Stimulated activated CD8-positive, alpha-beta memory T cell treated with anti-CD3 and anti-CD28 coated beads, Interleukin-12 subunit alpha, Interleukin-12 subunit beta, amount 100 ng/mL, for 24 hours (primary cell): ENCODE data around the gene IL4R.
"Not testable (repeated sequence)": the region's sequence is repeated elsewhere in the genome, so short reads cannot be mapped to it uniquely, and the experiment has no call there.

Experiments used
- DNase-seq: peaks from one replicate; pipeline ENCODE4 v3.0.0-alpha.2; 2020; ENCODE audit errors: extremely low read depth

Gene IL4R

GRCh38 chr16:27288313-27288712, 25.5 kb upstream of the IL4R start:
- DNase-seq: not testable (repeated sequence)

- DNase-seq: no peak
These were observed 24.1 kb upstream of the IL4R start for GRCh38 chr16:27289669-27290068.

GRCh38 chr16:27290562-27290961, 23.2 kb upstream of the IL4R start:
- DNase-seq: no peak

GRCh38 chr16:27291106-27291505, 22.7 kb upstream of the IL4R start:
- no peak for DNase-seq

DNA sequence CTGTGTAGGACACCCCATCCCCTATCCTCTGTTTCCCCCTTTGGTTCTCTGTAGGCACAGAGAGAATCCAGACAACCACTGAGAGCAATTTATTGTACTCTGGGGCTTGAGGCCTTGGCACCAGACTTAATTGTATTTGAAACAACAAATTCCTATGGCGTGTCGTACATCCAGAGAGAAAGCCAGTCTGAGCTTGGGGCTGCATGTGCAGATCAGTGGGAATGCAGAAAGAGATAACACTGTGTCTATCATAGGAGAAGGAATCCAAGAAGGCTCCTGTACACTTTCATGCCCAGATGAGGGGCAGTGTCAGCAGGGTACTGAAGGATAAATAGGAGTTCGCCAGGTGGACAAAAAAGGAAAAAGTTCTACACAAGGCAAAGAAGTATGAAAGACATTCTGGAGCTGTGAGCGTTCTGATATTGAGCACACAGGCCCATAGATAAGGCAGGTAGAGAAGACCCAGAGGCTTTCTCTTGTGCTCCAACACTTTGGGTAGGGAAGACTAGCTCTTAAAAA, 22.0 kb upstream of the IL4R start:
- no peak for DNase-seq

- DNase-seq: no peak
These were observed 20.4 kb upstream of the IL4R start for GRCh38 chr16:27293343-27293742.

DNA sequence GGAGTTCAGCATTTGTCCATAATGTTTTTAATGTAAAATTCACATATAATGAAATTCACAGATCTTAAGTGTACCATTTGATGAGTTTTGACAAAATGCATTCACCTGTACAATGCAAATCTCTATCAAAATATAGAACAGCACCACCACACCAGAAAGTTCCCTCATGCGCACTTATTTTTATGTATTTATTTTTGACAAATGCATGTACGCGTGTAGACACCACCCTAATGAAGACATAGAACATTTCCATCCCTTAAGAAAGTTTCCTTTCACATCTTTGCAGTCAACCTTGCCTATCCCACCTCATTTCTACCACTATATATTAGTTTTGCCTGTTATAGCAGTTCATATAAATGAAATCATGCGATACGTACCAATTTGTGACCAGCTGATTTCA, 15.6 kb upstream of the IL4R start:
- no peak for DNase-seq

GRCh38 chr16:27301236-27301861, 12.4 kb upstream of the IL4R start:
- no peak for DNase-seq

DNA sequence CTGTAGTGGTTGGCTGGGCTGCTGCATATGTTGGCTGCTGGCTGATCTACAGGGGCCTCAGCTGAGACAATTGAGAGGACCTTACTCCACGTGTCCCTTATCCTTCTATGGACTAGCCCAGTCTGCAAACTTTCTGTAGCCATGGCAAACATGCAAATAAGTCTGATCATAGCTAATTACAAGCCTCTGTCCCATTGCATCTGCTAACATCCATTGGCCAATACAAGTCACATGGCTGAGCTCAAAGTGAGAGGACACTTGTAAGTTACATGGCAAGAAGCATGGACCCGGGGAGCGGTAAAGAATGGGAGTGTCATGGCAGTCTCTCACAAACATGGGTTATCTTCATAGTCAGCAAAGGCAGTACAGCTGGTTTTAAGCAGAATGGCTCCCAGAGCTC, 11.6 kb upstream of the IL4R start:
- no peak for DNase-seq

DNA sequence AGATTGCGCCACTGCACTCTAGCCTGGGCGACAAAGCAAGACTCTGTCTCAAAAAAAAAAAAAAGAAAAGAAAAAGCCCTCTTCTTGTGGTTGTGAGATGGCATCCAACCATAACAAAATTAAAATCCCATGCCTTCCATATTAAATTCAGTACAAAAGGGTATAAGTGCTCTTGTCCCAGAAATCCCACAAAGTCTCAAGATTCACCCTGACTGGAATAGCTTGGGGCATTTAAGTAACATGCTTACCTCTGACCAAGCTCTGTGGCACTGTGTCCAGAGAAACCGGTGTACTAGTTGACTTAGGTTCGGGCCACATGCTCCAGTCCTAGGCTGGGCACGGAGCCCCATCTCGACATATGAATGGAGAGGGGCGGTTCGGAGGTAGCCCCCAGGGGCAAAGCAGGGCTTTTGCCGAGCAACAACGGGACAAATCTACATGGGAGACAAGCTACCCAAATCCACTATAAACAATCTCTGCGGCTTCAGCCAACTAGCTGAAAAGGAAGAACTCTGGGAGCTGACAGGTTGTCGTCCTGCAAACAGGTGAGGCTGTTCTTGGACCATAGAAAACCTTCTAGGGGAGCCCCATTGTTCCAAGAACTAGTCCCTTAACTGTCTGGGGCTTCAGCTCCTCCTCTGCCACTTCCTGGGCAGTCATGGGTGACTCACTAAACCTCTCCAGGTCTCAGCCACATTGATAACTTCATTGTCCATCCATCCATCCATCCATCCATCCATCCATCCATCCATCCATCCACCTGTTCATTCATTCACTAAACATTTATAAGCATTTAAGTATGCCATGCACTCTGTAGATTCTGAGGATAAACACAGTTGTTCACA, 10.3 kb upstream of the IL4R start:
- DNase-seq: no peak

DNA sequence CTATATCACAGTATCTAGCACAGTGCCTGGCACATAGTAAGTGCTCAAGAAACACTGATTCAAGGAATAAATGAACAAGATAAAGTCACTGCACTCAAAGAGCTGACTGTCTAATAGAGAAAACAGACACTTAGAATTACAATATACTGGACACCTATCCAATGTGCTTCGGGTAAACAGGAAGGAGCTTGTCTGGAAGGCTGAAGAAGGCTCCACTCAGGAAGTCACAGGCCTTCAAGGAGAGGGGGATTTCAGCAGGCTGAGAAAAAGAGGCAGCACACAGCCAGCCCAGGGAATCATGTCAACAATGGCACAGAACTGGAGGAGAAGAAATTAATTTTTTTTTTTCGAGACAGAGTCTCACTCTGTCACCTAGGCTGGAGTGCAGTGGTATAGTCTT, 9.7 kb upstream of the IL4R start:
- DNase-seq: no peak

DNA sequence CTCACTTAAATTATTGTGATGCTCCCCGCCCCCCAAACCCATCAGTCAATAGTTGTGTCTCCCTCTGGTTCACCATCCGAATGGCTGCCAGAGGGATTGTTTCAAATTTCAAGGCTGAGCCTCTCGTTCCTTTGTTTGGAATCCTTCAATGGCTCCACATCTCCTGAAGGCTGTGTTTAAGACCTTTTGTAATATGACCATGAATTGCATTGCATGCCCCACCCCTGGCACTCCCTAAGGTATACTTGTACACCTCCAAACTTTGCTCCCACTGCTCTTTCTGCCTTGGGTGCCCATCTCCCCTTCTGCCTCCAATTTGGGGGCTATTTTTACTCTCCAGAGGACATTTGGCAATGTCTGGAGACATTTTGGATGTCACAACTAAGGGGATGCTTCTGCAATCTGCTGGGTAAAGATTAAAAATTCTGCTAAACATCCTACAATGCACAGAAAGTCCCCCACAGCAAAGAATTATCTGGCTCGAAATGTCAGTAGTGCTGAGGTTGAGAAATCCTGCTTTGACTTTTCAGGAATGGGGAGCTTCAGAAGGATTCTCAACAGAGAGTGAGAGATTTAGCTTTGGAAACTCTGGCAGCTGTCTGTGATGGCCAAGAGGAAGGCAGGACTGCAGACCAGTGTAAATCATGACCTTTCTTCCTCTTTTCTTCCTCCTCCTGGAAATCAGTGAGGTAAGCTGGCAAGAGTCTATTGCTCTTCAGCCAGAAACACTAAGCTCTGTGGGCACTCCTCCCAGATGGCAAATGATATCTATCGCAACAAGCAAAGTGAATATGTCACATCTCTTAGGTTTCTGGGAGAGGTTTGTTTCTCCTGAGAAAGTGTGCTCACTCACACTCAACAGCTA, 8.7 kb upstream of the IL4R start:
- DNase-seq: no peak

DNA sequence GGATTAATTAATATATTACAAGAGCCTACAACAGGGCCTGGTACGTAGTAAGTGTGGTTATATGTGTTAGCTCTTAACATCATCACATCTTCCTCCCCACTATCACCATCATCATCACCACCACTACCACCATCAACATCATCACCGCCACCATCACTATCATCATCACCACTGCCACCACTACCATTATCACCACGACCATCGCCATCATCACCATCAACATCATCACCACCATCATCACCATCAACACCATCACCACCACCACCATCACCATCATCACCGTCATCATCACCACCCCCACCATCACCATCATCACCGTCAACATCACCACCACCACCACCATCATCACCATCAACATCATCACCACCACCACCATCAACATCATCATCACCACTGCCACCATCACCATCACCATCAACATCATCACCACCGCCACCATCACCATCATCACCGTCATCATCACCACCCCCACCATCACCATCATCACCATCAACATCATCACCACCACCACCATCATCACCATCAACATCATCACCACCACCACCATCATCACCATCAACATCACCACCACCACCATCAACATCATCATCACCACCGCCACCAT, 7.8 kb upstream of the IL4R start:
- DNase-seq: no peak

- no peak for DNase-seq
These were observed 5.0 kb upstream of the IL4R start for GRCh38 chr16:27308792-27309191.

DNA sequence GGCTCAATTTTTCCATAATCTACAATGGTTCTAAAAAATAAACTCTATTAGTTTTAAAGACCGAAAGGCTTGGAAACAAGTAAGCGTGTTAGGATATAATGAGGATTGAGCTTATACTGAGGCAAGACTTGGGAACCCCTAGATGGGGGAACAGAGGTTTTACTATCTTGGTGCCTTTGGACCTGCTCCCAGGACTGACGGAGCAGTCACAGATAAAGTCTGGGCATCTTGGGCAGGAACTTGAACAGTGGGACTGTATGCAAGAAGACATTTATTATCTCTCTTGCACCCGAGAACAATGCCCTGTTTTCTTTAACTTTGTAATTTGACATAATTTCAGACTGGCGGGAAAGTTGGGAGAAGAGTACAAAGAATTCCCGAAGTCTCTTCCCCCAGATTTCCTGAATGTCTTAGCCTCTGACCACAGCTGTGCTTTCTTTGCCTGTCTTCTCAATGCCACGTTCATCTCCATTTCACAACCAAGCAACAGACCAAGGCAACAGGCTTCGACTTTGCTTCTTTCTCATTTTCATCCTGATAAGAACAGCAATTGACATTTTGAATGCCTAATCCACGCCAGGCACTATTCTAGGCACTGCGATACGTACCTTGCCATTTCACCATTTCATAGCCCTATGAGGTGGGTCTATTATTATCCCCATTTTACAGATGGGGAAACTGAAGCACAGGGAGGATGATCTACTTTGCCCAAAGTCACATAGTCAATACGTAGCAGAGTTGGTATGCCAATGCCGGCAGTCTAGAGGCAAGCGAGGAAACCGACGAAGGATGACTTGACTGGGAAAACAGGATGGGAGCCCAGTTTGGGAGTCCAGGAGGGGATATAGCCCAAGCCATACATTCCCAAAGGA, 3.0 kb upstream of the IL4R start:
- no peak for DNase-seq

GRCh38 chr16:27311448-27311830, 2.3 kb upstream of the IL4R start:
- DNase-seq: no peak

DNA sequence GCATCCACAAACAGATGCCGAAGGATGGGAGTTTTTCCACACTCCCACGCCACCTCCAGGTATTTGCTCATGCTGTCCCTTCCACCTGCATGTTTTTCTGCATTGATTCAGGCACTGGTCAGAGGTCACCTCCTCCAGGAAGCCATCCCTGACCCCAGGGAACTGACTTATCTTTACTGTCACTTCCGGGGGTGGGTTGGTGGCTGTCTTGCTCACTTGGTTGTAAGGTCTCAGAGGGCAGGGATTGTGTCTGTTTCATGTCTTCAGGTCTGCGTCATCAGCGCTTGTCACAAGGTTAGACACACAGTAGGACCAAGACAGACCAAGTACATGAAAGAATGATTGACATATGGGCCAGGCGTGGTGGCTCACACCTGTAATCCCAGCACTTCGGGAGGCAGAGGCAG, 1.9 kb upstream of the IL4R start:
- DNase-seq: no peak

- DNase-seq: no peak
These were observed 973 bp upstream of the IL4R start for GRCh38 chr16:27312580-27313421.

DNA sequence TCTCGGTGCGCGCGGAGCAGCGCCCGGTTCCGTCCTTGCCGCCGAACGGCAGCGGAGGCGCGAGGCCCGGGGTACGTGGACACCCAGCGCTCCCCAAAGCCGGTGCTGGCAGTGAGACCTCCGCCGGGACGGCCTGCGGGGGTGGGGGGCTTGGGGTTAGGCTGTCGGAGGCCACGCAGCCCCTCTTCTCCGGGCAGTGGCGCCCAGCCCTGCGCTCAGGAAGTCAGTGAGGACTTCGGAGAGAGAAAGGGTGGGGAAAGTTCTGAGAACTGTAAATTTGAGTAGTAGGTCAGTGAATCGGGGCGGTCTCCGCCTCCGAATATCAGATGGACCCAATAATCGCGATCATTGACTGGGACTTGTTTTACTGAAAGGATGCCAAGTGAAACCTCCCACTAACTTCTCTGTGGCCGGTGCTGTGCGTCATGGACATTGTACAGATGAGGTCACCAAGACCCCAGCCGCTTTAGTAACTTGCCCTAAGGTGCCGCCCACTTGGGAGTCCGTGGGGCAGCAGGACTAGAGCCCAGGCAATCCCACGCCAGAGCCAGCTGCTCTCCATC, 468 bp downstream of the IL4R start:
- no peak for DNase-seq

DNA sequence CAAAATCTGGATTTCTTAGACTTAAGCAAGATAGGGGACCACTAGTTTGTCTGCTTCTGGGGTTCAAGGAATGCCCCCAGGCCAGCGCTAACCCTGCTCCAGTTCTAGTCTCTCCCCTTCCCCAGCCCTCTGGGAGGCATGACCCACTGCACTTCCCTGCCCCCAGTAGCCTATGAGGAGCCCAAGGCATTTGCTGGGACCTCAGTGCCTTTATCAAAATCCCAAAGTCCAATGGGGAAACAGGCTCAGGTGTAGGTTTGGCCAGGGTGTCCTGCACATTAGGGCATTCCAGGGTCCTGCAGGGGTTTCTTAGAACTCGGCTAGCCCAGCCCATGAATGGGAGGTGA, 1.2 kb downstream of the IL4R start:
- DNase-seq: no peak
